ENCODE measurements around the gene CFAP221.

The CFAP221 gene

GRCh38 chr2:119544075-119544938, at the start of gene CFAP221:
CFAP221 (plus strand) TSS chr2:119544449; CDS start chr2:119546132, 1,683 bp downstream.
- Histone ChIP-seq H3K9me3 (ENCODE audit: control insufficient read depth, insufficient read depth, low read length) (no peaks in the 10 kb centered on the region), H3K27ac (ENCODE audit: low read depth, low read length) (peak within 1 kb of the TSS; percentile 88), H3K4me1 (ENCODE audit: control insufficient read depth, insufficient read depth, low read length) (0 out of 2 replicates have a peak, but pooled peaks cover 4% of the 10 kb centered on the region), H3K9ac (ENCODE audit: low read depth, low read length) (peak within 1 kb of the TSS; percentile 91), H3K27me3 (ENCODE audit: control insufficient read depth, insufficient read depth, low read length) (peaks cover 15% of the 10 kb centered on the region), H3K4me3 (ENCODE audit: low read depth, low read length) (peak within 1 kb of the TSS; percentile 72), H3K36me3 (ENCODE audit: control insufficient read depth, insufficient read depth, low read length) (no peaks in the 10 kb centered on the region)

GRCh38 chr2:119495948-119496347, 48.3 kb upstream of the CFAP221 start:
- Histone ChIP-seq H3K4me3 (ENCODE audit: low read depth, low read length) (no peak overlapping the region), H3K27ac (ENCODE audit: low read depth, low read length) (no peak overlapping the region), H3K4me1 (ENCODE audit: control insufficient read depth, insufficient read depth, low read length) (peaks cover 8% of the 10 kb centered on the region; the same call in 1 of the 2 replicates), H3K9me3 (ENCODE audit: control insufficient read depth, insufficient read depth, low read length) (peaks cover 11% of the 10 kb centered on the region; the same call in 1 of the 2 replicates), H3K27me3 (ENCODE audit: control insufficient read depth, insufficient read depth, low read length) (no peaks in the 10 kb centered on the region), H3K36me3 (ENCODE audit: control insufficient read depth, insufficient read depth, low read length) (no peaks in the 10 kb centered on the region), H3K9ac (ENCODE audit: low read depth, low read length) (no peak overlapping the region)

GRCh38 chr2:119496682-119497081, 47.6 kb upstream of the CFAP221 start:
- no peaks in the 10 kb centered on the region for H3K27me3 ChIP-seq (ENCODE audit: control insufficient read depth, insufficient read depth, low read length)
- H3K9me3 ChIP-seq (ENCODE audit: control insufficient read depth, insufficient read depth, low read length) = peaks cover 11% of the 10 kb centered on the region; the same call in 1 of the 2 replicates
- H3K27ac ChIP-seq (ENCODE audit: low read depth, low read length) = no peak overlapping the region
- peaks cover 8% of the 10 kb centered on the region; the same call in 1 of the 2 replicates for H3K4me1 ChIP-seq (ENCODE audit: control insufficient read depth, insufficient read depth, low read length)
- no peak overlapping the region for H3K9ac ChIP-seq (ENCODE audit: low read depth, low read length)
- no peaks in the 10 kb centered on the region for H3K36me3 ChIP-seq (ENCODE audit: control insufficient read depth, insufficient read depth, low read length)
- no peak overlapping the region for H3K4me3 ChIP-seq (ENCODE audit: low read depth, low read length)

GRCh38 chr2:119508756-119509155, 35.5 kb upstream of the CFAP221 start:
- Histone ChIP-seq H3K4me1 (ENCODE audit: control insufficient read depth, insufficient read depth, low read length) (no peaks in the 10 kb centered on the region), H3K9me3 (ENCODE audit: control insufficient read depth, insufficient read depth, low read length) (no peaks in the 10 kb centered on the region), H3K27me3 (ENCODE audit: control insufficient read depth, insufficient read depth, low read length) (no peaks in the 10 kb centered on the region), H3K27ac (ENCODE audit: low read depth, low read length) (no peak overlapping the region), H3K9ac (ENCODE audit: low read depth, low read length) (no peak overlapping the region), H3K36me3 (ENCODE audit: control insufficient read depth, insufficient read depth, low read length) (no peaks in the 10 kb centered on the region), H3K4me3 (ENCODE audit: low read depth, low read length) (no peak overlapping the region)

GRCh38 chr2:119511989-119512388, 32.3 kb upstream of the CFAP221 start:
- H3K9me3 ChIP-seq (ENCODE audit: control insufficient read depth, insufficient read depth, low read length) = no peaks in the 10 kb centered on the region

GRCh38 chr2:119512946-119513345, 31.3 kb upstream of the CFAP221 start:
- Histone ChIP-seq H3K4me1 (ENCODE audit: control insufficient read depth, insufficient read depth, low read length) (no peaks in the 10 kb centered on the region), H3K27ac (ENCODE audit: low read depth, low read length) (no peak overlapping the region), H3K9ac (ENCODE audit: low read depth, low read length) (no peak overlapping the region), H3K27me3 (ENCODE audit: control insufficient read depth, insufficient read depth, low read length) (no peaks in the 10 kb centered on the region), H3K4me3 (ENCODE audit: low read depth, low read length) (no peak overlapping the region), H3K9me3 (ENCODE audit: control insufficient read depth, insufficient read depth, low read length) (no peaks in the 10 kb centered on the region), H3K36me3 (ENCODE audit: control insufficient read depth, insufficient read depth, low read length) (no peaks in the 10 kb centered on the region)

More at GRCh38 chr2:119511989-119512388, 32.3 kb upstream of the CFAP221 start:
- no peak overlapping the region for H3K4me3 ChIP-seq (ENCODE audit: low read depth, low read length)
- H3K27ac ChIP-seq (ENCODE audit: low read depth, low read length) = no peak overlapping the region
- no peaks in the 10 kb centered on the region for H3K4me1 ChIP-seq (ENCODE audit: control insufficient read depth, insufficient read depth, low read length)
- no peak overlapping the region for H3K9ac ChIP-seq (ENCODE audit: low read depth, low read length)
- H3K27me3 ChIP-seq (ENCODE audit: control insufficient read depth, insufficient read depth, low read length) = no peaks in the 10 kb centered on the region
- H3K36me3 ChIP-seq (ENCODE audit: control insufficient read depth, insufficient read depth, low read length) = no peaks in the 10 kb centered on the region

- Histone ChIP-seq H3K27ac (ENCODE audit: low read depth, low read length) (no peak overlapping the region), H3K27me3 (ENCODE audit: control insufficient read depth, insufficient read depth, low read length) (no peaks in the 10 kb centered on the region; the same call in 1 of the 2 replicates), H3K9me3 (ENCODE audit: control insufficient read depth, insufficient read depth, low read length) (no peaks in the 10 kb centered on the region), H3K36me3 (ENCODE audit: control insufficient read depth, insufficient read depth, low read length) (no peaks in the 10 kb centered on the region), H3K9ac (ENCODE audit: low read depth, low read length) (no peak overlapping the region), H3K4me3 (ENCODE audit: low read depth, low read length) (no peak overlapping the region), H3K4me1 (ENCODE audit: control insufficient read depth, insufficient read depth, low read length) (no peaks in the 10 kb centered on the region)
These were observed 30.4 kb upstream of the CFAP221 start for GRCh38 chr2:119513832-119514231.

GRCh38 chr2:119516121-119516520, 28.1 kb upstream of the CFAP221 start:
- Histone ChIP-seq H3K36me3 (ENCODE audit: control insufficient read depth, insufficient read depth, low read length) (no peaks in the 10 kb centered on the region), H3K27me3 (ENCODE audit: control insufficient read depth, insufficient read depth, low read length) (peaks cover 10% of the 10 kb centered on the region; the same call in 1 of the 2 replicates), H3K9me3 (ENCODE audit: control insufficient read depth, insufficient read depth, low read length) (no peaks in the 10 kb centered on the region), H3K9ac (ENCODE audit: low read depth, low read length) (no peak overlapping the region), H3K27ac (ENCODE audit: low read depth, low read length) (no peak overlapping the region), H3K4me1 (ENCODE audit: control insufficient read depth, insufficient read depth, low read length) (no peaks in the 10 kb centered on the region), H3K4me3 (ENCODE audit: low read depth, low read length) (no peak overlapping the region)

GRCh38 chr2:119517433-119517832, 26.8 kb upstream of the CFAP221 start:
- H3K27ac ChIP-seq (ENCODE audit: low read depth, low read length) = no peak overlapping the region
- H3K9me3 ChIP-seq (ENCODE audit: control insufficient read depth, insufficient read depth, low read length) = no peaks in the 10 kb centered on the region
- H3K9ac ChIP-seq (ENCODE audit: low read depth, low read length) = no peak overlapping the region
- no peaks in the 10 kb centered on the region for H3K4me1 ChIP-seq (ENCODE audit: control insufficient read depth, insufficient read depth, low read length)
- no peaks in the 10 kb centered on the region for H3K36me3 ChIP-seq (ENCODE audit: control insufficient read depth, insufficient read depth, low read length)
- peaks cover 23% of the 10 kb centered on the region for H3K27me3 ChIP-seq (ENCODE audit: control insufficient read depth, insufficient read depth, low read length)
- H3K4me3 ChIP-seq (ENCODE audit: low read depth, low read length) = no peak overlapping the region

GRCh38 chr2:119518401-119519056, 25.7 kb upstream of the CFAP221 start:
- H3K4me3 ChIP-seq (ENCODE audit: low read depth, low read length) = no peak overlapping the region
- no peak overlapping the region for H3K27ac ChIP-seq (ENCODE audit: low read depth, low read length)
- no peaks in the 10 kb centered on the region for H3K36me3 ChIP-seq (ENCODE audit: control insufficient read depth, insufficient read depth, low read length)
- peaks cover 2% of the 10 kb centered on the region; the same call in 1 of the 2 replicates for H3K4me1 ChIP-seq (ENCODE audit: control insufficient read depth, insufficient read depth, low read length)
- peaks cover 34% of the 10 kb centered on the region for H3K27me3 ChIP-seq (ENCODE audit: control insufficient read depth, insufficient read depth, low read length)
- no peak overlapping the region for H3K9ac ChIP-seq (ENCODE audit: low read depth, low read length)
- no peaks in the 10 kb centered on the region for H3K9me3 ChIP-seq (ENCODE audit: control insufficient read depth, insufficient read depth, low read length)

GRCh38 chr2:119519057-119519408, 25.2 kb upstream of the CFAP221 start:
- H3K9ac ChIP-seq (ENCODE audit: low read depth, low read length) = no peak overlapping the region
- peaks cover 6% of the 10 kb centered on the region; the same call in 1 of the 2 replicates for H3K4me1 ChIP-seq (ENCODE audit: control insufficient read depth, insufficient read depth, low read length)
- no peak overlapping the region for H3K4me3 ChIP-seq (ENCODE audit: low read depth, low read length)
- peaks cover 39% of the 10 kb centered on the region for H3K27me3 ChIP-seq (ENCODE audit: control insufficient read depth, insufficient read depth, low read length)
- H3K36me3 ChIP-seq (ENCODE audit: control insufficient read depth, insufficient read depth, low read length) = no peaks in the 10 kb centered on the region
- no peak overlapping the region for H3K27ac ChIP-seq (ENCODE audit: low read depth, low read length)
- no peaks in the 10 kb centered on the region for H3K9me3 ChIP-seq (ENCODE audit: control insufficient read depth, insufficient read depth, low read length)
